Renal pelvis (tissue), 4 donors: ENCODE data around the gene GTPBP8. TPM values are rescaled to one million over a fixed set of nuclear protein-coding genes. Genes with fewer than 3 reads are reported as not detected.
"Not testable (repeated sequence)": the region's sequence is repeated elsewhere in the genome, so short reads cannot be mapped to it uniquely, and the experiment has no call there.

Source experiments
- DNase-seq: peaks from one replicate; pipeline ENCODE4 v3.0.0-alpha.2; 2013
- polyA plus RNA-seq, 3 donors: library from polyadenylated mRNA; unstranded; fragments of 120-200 nt; gene quantifications; one replicate each; pipeline ENCODE4 v1.2.1, GENCODE V29; 2013; ENCODE audit not compliant: insufficient read length in 3 of 3

GTPBP8 gene
- polyA plus RNA-seq, 3 donors: 22.2 to 23.5 (median 23.3) TPM

DNA sequence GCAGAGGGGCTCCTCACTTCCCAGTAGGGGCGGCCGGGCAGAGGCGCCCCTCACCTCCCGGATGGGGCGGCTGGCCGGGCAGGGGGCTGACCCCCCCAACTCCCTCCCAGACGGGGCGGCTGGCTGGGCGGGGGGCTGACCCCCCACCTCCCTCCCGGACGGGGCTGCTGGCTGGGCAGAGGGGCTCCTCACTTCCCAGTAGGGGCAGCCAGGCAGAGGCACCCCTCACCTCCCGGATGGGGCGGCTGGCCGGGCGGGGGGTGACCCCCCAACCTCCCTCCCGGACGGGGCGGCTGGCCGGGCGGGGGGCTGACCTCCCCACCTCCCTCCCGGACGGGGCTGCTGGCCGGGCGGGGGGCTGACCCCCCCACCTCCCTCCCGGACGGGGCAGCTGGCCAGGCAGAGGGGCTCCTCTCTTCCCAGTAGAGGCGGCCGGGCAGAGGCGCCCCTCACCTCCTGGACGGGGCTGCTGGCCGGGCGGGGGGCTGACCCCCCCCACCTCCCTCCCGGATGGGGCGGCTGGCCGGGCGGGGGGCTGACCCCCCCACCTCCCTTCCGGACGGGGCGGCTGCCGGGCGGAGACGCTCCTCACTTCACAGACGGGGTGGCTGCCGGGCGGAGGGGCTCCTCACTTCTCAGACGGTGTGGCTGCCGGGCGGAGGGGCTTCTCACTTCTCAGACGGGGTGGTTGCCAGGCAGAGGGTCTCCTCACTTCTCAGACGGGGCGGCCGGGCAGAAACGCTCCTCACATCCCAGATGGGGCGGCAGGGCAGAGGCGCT, 55.6 kb downstream of the GTPBP8 start:
- DNase-seq: not testable (repeated sequence)

- peak; percentile 80 for DNase-seq
Measured at GRCh38 chr3:113051302-113051711, 60.5 kb downstream of the GTPBP8 start.

Other genes with a start within 250 kb of the GTPBP8 start
- gene CD200R1L, start 144.1 kb upstream of the GTPBP8 start, polyA plus RNA-seq: not detected
- 1 to 10 TPM in 1 of 3 donors, under 1 TPM in 2; 0.64 to 1.4 (median 0.67) TPM for gene CD200R1, start 15.9 kb upstream of the GTPBP8 start, polyA plus RNA-seq
- 10 to 100 TPM; 20.7 to 30.7 (median 24.2) TPM for gene BOC, start 220.6 kb downstream of the GTPBP8 start, polyA plus RNA-seq